Ovary (tissue), 3 donors: ENCODE measurements around the gene COL21A1.

Experiments used
- EP300 ChIP-seq: sonication (generic); formaldehyde crosslinking; IDR thresholded peaks from one replicate; pipeline ENCODE4 v1.6.1; 2017; ENCODE audit warnings: antibody characterized with exemption
- POLR2A ChIP-seq: fragments of 450-650 bp; IDR thresholded peaks from one replicate; pipeline ENCODE4 v1.6.1; 2017; ENCODE audit warnings: antibody characterized with exemption, mild to moderate bottlenecking, moderate library complexity
- TF ChIP-seq, protein P1 (sequence below), 3 donors: fragments of 450-650 bp in 2 of 3; fragments of 200-600 bp in 1 of 3; IDR thresholded peaks; one replicate each; pipeline versions ENCODE4 v1.5.1 to v1.8.0; 2016 to 2022; ENCODE audit warnings: antibody characterized with exemption in 3 of 3, mild to moderate bottlenecking in 1 of 3
- donor health status: DM: no; HTN: no; CAD: no.

DNA sequence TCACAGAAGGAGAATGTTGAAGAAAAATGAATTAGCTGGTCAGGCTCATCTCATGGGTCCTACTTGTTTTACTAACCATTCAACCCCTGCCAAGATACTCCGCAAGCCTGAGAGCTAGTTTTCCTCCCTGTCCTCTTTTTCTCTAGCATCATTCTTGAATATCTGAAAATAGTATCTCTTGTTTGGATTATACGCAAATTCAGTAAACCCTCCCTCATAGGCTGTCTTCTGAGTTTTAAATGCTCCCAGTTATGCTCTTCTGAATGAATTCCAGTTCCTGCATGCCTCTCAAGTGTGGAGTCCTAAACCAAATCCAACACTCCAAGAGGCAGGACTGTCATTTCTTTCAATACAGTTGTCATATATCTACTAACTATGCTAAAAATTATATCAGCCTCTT lies 99.6 kb downstream of the COL21A1 start:
- TF ChIP-seq, protein P1, sequence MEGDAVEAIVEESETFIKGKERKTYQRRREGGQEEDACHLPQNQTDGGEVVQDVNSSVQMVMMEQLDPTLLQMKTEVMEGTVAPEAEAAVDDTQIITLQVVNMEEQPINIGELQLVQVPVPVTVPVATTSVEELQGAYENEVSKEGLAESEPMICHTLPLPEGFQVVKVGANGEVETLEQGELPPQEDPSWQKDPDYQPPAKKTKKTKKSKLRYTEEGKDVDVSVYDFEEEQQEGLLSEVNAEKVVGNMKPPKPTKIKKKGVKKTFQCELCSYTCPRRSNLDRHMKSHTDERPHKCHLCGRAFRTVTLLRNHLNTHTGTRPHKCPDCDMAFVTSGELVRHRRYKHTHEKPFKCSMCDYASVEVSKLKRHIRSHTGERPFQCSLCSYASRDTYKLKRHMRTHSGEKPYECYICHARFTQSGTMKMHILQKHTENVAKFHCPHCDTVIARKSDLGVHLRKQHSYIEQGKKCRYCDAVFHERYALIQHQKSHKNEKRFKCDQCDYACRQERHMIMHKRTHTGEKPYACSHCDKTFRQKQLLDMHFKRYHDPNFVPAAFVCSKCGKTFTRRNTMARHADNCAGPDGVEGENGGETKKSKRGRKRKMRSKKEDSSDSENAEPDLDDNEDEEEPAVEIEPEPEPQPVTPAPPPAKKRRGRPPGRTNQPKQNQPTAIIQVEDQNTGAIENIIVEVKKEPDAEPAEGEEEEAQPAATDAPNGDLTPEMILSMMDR (IDR thresholded peaks at IDR 0.05): no peak
- TF ChIP-seq EP300 (no peak), POLR2A (no peak)
